ENCODE data around the gene NPHP4. TPM values are rescaled to one million over a fixed set of nuclear protein-coding genes. Genes with fewer than 3 reads are reported as not detected.

NPHP4 gene
- polyA plus RNA-seq, 1 donor (not counting 4 experiments of a cell fraction or from before 2014, with no cell fraction given), result 3.7 TPM

DNA sequence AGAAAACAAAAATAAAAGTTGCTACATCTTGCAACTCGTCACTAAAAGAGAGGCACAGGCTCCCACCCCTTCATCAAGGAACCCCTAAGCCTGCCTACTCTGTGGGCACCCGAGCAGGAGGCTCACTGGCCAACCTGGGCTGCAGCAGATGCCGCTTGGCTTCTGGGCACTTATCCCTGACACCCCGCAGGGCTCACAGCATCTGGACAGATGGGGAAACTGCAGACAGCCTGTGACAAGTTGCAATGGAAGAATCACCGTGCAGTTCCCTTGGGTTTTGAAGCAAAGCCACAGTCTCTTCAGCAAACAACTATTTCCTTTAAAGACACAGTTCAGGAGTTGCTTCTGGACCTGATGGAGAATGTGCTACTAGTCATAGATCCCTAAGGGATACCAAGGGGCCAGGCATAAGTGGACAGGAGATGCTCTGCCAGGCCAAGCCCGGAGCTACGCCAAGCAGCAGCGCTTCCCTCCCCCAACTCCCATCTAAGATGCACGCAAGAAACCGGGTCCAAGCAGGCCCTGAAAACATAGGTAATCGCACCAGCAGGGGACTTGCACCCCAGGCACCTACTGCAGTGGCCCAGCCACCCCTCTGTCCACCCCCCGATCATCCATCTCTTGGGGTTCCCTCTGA, 170.6 kb downstream of the NPHP4 start:
- dilution Hi-C loops (cut with MboI; ENCODE audit: extremely low pct_ligation_motif_present, low sequenced_read_pairs), result no loop called here
- H3K79me2 ChIP-seq (ENCODE audit: control insufficient read depth, insufficient read depth, low read length), result no peaks in the 10 kb centered on the region
- no peaks in the 10 kb centered on the region for H3K36me3 ChIP-seq (ENCODE audit: control insufficient read depth in 2 of 2, extremely low read depth in 1 of 2, insufficient read depth in 2 of 2, low read length in 2 of 2)
- peaks cover under 1% of the 10 kb centered on the region for H3K9me3 ChIP-seq (ENCODE audit: control insufficient read depth, low read depth, low read length)
- no peak overlapping the region for H3K27ac ChIP-seq (ENCODE audit: control insufficient read depth, insufficient read depth, low read length)
- H3K9me1 ChIP-seq (ENCODE audit: control insufficient read depth, extremely low read depth, insufficient read depth, low read length), result no peaks in the 10 kb centered on the region
- DNase-seq (ENCODE audit: low read depth, low spot score) (no peak), FAIRE-seq (no peak)
- H3K4me3 ChIP-seq (ENCODE audit: control insufficient read depth in 2 of 3, extremely low read depth in 1 of 3, insufficient read depth in 2 of 3, low read depth in 1 of 3, low read length in 3 of 3), result no peak overlapping the region
- no peak overlapping the region for H3K9ac ChIP-seq (ENCODE audit: control insufficient read depth, extremely low read depth, insufficient read depth, low read length)
- H3K4me2 ChIP-seq (ENCODE audit: control insufficient read depth, extremely low read depth, insufficient read depth, low read depth, low read length), result no peak overlapping the region
- H4K20me1 ChIP-seq (ENCODE audit: control insufficient read depth, extremely low read depth, insufficient read depth, low read length), result no peaks in the 10 kb centered on the region
- TF ChIP-seq EZH2 (IDR thresholded peaks at IDR 0.05; ENCODE audit: low read length), result no peak
- TF ChIP-seq, protein P1, sequence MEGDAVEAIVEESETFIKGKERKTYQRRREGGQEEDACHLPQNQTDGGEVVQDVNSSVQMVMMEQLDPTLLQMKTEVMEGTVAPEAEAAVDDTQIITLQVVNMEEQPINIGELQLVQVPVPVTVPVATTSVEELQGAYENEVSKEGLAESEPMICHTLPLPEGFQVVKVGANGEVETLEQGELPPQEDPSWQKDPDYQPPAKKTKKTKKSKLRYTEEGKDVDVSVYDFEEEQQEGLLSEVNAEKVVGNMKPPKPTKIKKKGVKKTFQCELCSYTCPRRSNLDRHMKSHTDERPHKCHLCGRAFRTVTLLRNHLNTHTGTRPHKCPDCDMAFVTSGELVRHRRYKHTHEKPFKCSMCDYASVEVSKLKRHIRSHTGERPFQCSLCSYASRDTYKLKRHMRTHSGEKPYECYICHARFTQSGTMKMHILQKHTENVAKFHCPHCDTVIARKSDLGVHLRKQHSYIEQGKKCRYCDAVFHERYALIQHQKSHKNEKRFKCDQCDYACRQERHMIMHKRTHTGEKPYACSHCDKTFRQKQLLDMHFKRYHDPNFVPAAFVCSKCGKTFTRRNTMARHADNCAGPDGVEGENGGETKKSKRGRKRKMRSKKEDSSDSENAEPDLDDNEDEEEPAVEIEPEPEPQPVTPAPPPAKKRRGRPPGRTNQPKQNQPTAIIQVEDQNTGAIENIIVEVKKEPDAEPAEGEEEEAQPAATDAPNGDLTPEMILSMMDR (optimal IDR thresholded peaks at IDR 0.05 in 1 of 3, IDR thresholded peaks at IDR 0.05 in 1 of 3, conservative IDR thresholded peaks at IDR 0.05 in 1 of 3; ENCODE audit: extremely low read depth in 1 of 3, insufficient read depth in 2 of 3, low read length in 3 of 3), result no peak
- no peaks in the 10 kb centered on the region for H3K4me1 ChIP-seq (ENCODE audit: control insufficient read depth, extremely low read depth, insufficient read depth, low read length)
- no peak overlapping the region for H2AFZ ChIP-seq (ENCODE audit: control insufficient read depth, low read length)
- H3K27me3 ChIP-seq (ENCODE audit: control insufficient read depth, extremely low read depth, insufficient read depth, low read length), result no peaks in the 10 kb centered on the region

DNA sequence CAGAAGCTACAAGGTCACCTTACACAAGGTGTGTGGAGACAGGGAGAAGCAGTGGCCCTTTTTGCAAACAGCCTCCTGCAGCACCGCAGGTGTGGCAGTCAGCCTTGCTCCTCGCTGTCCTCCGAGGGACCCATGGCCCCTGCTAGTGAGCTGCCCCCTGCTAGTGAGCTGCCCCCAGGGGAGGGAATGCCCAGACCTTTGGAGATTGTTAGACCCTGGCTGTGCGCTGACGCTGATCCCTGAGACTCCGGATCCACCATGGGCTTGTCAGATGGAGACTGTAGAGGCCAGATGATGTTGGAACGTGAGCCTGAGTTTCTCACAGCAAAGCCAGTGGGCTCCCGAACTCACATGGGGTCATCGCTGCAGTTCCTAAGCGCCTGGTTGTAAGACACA, 172.2 kb downstream of the NPHP4 start:
- no peaks in the 10 kb centered on the region for H3K79me2 ChIP-seq (ENCODE audit: control insufficient read depth, insufficient read depth, low read length)
- no peak overlapping the region for H3K4me2 ChIP-seq (ENCODE audit: control insufficient read depth, extremely low read depth, insufficient read depth, low read depth, low read length)
- DNase-seq (ENCODE audit: low read depth, low spot score), result no peak
- no peak overlapping the region for H2AFZ ChIP-seq (ENCODE audit: control insufficient read depth, low read length)
- no peak for FAIRE-seq
- peaks cover 3% of the 10 kb centered on the region for H3K9me3 ChIP-seq (ENCODE audit: control insufficient read depth, low read depth, low read length)
- H3K36me3 ChIP-seq (ENCODE audit: control insufficient read depth in 2 of 2, extremely low read depth in 1 of 2, insufficient read depth in 2 of 2, low read length in 2 of 2), result no peaks in the 10 kb centered on the region
- no peaks in the 10 kb centered on the region for H3K4me1 ChIP-seq (ENCODE audit: control insufficient read depth, extremely low read depth, insufficient read depth, low read length)
- no peak overlapping the region for H3K4me3 ChIP-seq (ENCODE audit: control insufficient read depth in 2 of 3, extremely low read depth in 1 of 3, insufficient read depth in 2 of 3, low read depth in 1 of 3, low read length in 3 of 3)
- dilution Hi-C loops (cut with MboI; ENCODE audit: extremely low pct_ligation_motif_present, low sequenced_read_pairs), result no loop called here
- no peaks in the 10 kb centered on the region for H3K9me1 ChIP-seq (ENCODE audit: control insufficient read depth, extremely low read depth, insufficient read depth, low read length)
- H3K27me3 ChIP-seq (ENCODE audit: control insufficient read depth, extremely low read depth, insufficient read depth, low read length), result no peaks in the 10 kb centered on the region
- no peak for TF ChIP-seq EZH2 (IDR thresholded peaks at IDR 0.05; ENCODE audit: low read length)
- TF ChIP-seq, protein P1 (optimal IDR thresholded peaks at IDR 0.05 in 1 of 3, IDR thresholded peaks at IDR 0.05 in 1 of 3, conservative IDR thresholded peaks at IDR 0.05 in 1 of 3; ENCODE audit: extremely low read depth in 1 of 3, insufficient read depth in 2 of 3, low read length in 3 of 3), result no peak
- H4K20me1 ChIP-seq (ENCODE audit: control insufficient read depth, extremely low read depth, insufficient read depth, low read length), result no peaks in the 10 kb centered on the region
- H3K9ac ChIP-seq (ENCODE audit: control insufficient read depth, extremely low read depth, insufficient read depth, low read length), result no peak overlapping the region
- no peak overlapping the region for H3K27ac ChIP-seq (ENCODE audit: control insufficient read depth, insufficient read depth, low read length)
